Measurements from ENCODE around the gene TRABD2B. TPM values are rescaled to one million over a fixed set of nuclear protein-coding genes. Genes with fewer than 3 reads are reported as not detected.

The TRABD2B gene
- total and polyA plus RNA-seq, 2 of the 4 experiments (the other 2 are of a cell fraction) = not detected

DNA sequence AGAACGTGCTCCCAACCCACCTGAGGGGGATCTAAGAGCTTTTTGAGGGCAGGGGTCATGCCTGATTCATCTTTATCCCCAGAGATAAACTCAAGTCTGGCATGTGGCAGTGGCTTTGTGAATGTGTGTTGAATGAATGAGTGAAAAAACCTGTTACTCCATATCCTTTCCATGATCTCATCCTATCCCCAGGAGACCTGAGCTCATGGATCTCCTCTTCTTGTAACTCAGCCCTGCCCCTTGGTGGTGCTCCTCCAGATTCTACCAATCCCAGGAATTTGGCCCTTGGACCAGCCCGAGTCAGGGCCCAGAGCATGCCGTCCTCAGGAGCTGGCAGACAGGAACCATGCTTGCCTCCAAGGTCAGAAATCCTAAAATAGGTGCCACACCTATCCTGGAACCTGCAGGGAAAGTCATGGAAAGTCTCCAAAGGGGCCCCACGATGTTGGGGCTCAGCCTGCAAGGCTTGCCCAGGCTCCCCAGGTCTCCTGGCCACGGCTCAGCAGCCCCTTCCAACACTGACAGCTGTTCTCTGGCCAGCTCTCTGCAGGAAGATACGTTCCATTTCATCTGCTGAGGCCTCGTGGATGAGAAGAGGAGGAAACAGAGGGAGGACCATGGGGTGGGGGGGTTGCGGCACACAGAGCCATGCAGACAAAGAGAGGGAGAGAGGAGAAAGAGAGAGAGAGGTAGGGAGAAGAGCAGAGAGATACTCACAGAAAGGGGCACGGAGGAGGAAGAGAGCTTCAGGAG is 214.6 kb downstream of the TRABD2B start:
- no peak overlapping the region for H3K4ac ChIP-seq (ENCODE audit: low read depth, low read length)
- H2AFZ ChIP-seq (replicated peaks; ENCODE audit: low read length, poor library complexity) = no peak overlapping the region
- no peaks in the 10 kb centered on the region for H4K20me1 ChIP-seq (ENCODE audit: insufficient read depth, low read length)
- ChIA-PET POLR2A (ENCODE audit: unreplicated experiment) (no interaction called here), CTCF (no interaction called here)
- in situ Hi-C loops (cut with MboI; ENCODE audit: low sequenced_read_pairs) (no loop called here), intact Hi-C loops (cut with micrococcal nuclease) (no loop called here), dilution Hi-C loops (cut with HindIII; ENCODE audit: low sequenced_read_pairs, unreplicated experiment) (no loop called here)
- H3K9me1 ChIP-seq (ENCODE audit: insufficient read depth, low read length) = no peaks in the 10 kb centered on the region
- H3K9ac ChIP-seq (ENCODE audit: low read depth, low read length) = no peak overlapping the region
- H2AK9ac ChIP-seq (replicated peaks; ENCODE audit: low read depth, low read length, poor library complexity) = no peak overlapping the region
- DNase-seq = no peak
- no peaks in the 10 kb centered on the region for H3K79me1 ChIP-seq (ENCODE audit: low read depth in 1 of 2, low read length in 2 of 2)
- H3K14ac ChIP-seq (replicated peaks; ENCODE audit: low read depth, low read length) = no peak overlapping the region
- no peak for ATAC-seq (ENCODE audit: low read depth)
- no peak overlapping the region for H2BK5ac ChIP-seq (ENCODE audit: low read depth, low read length, poor library complexity, severe bottlenecking)
- no peak overlapping the region for H3K27ac ChIP-seq (ENCODE audit: insufficient read depth, low read length)
- 28% methylated on average over 3 of the region's 9 CpGs; no CpG with 5 or more reads in 1 of the 2 experiments for WGBS, 2 experiments (ENCODE audit: extremely low coverage in 2 of 2, insufficient read length in 1 of 2)
- no peaks in the 10 kb centered on the region for H3K4me1 ChIP-seq (ENCODE audit: control insufficient read depth, insufficient read depth, low read length)
- H3K23ac ChIP-seq (ENCODE audit: low read depth, low read length) = no peak overlapping the region
- H4K91ac ChIP-seq (ENCODE audit: insufficient read depth, low read depth, low read length) = no peak overlapping the region
- H4K8ac ChIP-seq (ENCODE audit: low read depth in 2 of 2, low read length in 2 of 2) = no peak overlapping the region
- H2BK120ac ChIP-seq (ENCODE audit: low read depth, low read length) = no peak overlapping the region
- no peak overlapping the region for H3K18ac ChIP-seq (ENCODE audit: low read depth, low read length)
- no peak overlapping the region for H4K5ac ChIP-seq (ENCODE audit: low read depth, low read length)
- no peaks in the 10 kb centered on the region for H3K9me3 ChIP-seq (ENCODE audit: control insufficient read depth, insufficient read depth, low read length)
- no peak overlapping the region for H2BK20ac ChIP-seq (ENCODE audit: low read depth, low read length)
- TF ChIP-seq MAFK (IDR thresholded peaks at IDR 0.05; ENCODE audit: low read depth, low read length) = no peak
- H3K4me3 ChIP-seq (ENCODE audit: insufficient read depth, low read depth, low read length) = no peak overlapping the region
- H3K56ac ChIP-seq (ENCODE audit: extremely low read depth, insufficient read depth, low read length) = no peak overlapping the region
- no peaks in the 10 kb centered on the region; the same call in 1 of the 2 replicates for H3K27me3 ChIP-seq (ENCODE audit: control insufficient read depth, insufficient read depth, low read length)
- no peak overlapping the region for H3K4me2 ChIP-seq (ENCODE audit: low read depth, low read length)
- H2BK15ac ChIP-seq (ENCODE audit: low read depth, low read length) = no peak overlapping the region
- no TSS peak for BruUV-seq (replicated peaks)
- H3K36me3 ChIP-seq (ENCODE audit: control insufficient read depth, insufficient read depth, low read length) = no peaks in the 10 kb centered on the region
- H2AK5ac ChIP-seq (ENCODE audit: low read depth, low read length) = no peak overlapping the region
